Endodermal cell (in vitro differentiated cells): ENCODE measurements around the gene ACADVL. TPM values are rescaled to one million over a fixed set of nuclear protein-coding genes. Genes with fewer than 3 reads are reported as not detected.

Experiments used
- DNase-seq: peaks from one replicate; pipeline ENCODE4 v3.0.0-alpha.2; 2017
- H3K27ac ChIP-seq: 2 replicates; pipeline ENCODE4 v1.5.1; 2013; ENCODE audit warnings: mild to moderate bottlenecking, low read depth, low read length, moderate library complexity
- H3K27me3 ChIP-seq: 2 replicates; pipeline ENCODE4 v1.6.1; 2013; ENCODE audit warnings: mild to moderate bottlenecking, low read length, moderate library complexity; ENCODE audit not compliant: insufficient read depth, control insufficient read depth, poor library complexity, severe bottlenecking
- H3K36me3 ChIP-seq: 2 replicates; pipeline ENCODE4 v1.7.0; 2013; ENCODE audit warnings: mild to moderate bottlenecking, low read length, moderate library complexity; ENCODE audit not compliant: control insufficient read depth, insufficient read depth
- H3K4me1 ChIP-seq: one replicate; pipeline ENCODE4 v1.7.0; 2013; ENCODE audit warnings: low read length; ENCODE audit not compliant: control insufficient read depth, insufficient read depth
- H3K4me3 ChIP-seq: 2 replicates; pipeline ENCODE4 v1.5.1; 2013; ENCODE audit warnings: mild to moderate bottlenecking, low read length, moderate library complexity
- H3K9ac ChIP-seq: 2 replicates; pipeline ENCODE4 v1.6.1; 2013; ENCODE audit warnings: mild to moderate bottlenecking, low read length, moderate library complexity; ENCODE audit not compliant: poor library complexity, severe bottlenecking; ENCODE audit errors: extremely low read depth
- H3K9me3 ChIP-seq: 2 replicates; pipeline ENCODE4 v1.6.1; 2013; ENCODE audit warnings: mild to moderate bottlenecking, low read length, moderate library complexity; ENCODE audit not compliant: control insufficient read depth
- H3K27ac Mint-ChIP-seq: 2 replicates; pipeline ENCODE4 v1.8.0; 2020; ENCODE audit warnings: mixed read lengths
- H3K27me3 Mint-ChIP-seq: 2 replicates; pipeline ENCODE4 v1.8.0; 2021; ENCODE audit warnings: mild to moderate bottlenecking, mixed read lengths; ENCODE audit not compliant: insufficient read depth
- H3K36me3 Mint-ChIP-seq: 2 replicates; pipeline ENCODE4 v1.8.0; 2020; ENCODE audit warnings: low read depth, mixed read lengths
- H3K4me1 Mint-ChIP-seq: 2 replicates; pipeline ENCODE4 v1.8.0; 2020; ENCODE audit warnings: mixed read lengths
- H3K4me3 Mint-ChIP-seq: 2 replicates; pipeline ENCODE4 v1.8.0; 2020; ENCODE audit warnings: mild to moderate bottlenecking, moderate library complexity, mixed read lengths
- H3K9me3 Mint-ChIP-seq: 2 replicates; pipeline ENCODE4 v1.8.0; 2020; ENCODE audit warnings: mild to moderate bottlenecking, mixed read lengths
- CTCF ChIP-seq: fragments of 200-600 bp; sonication (generic); conservative IDR thresholded peaks from 2 replicates; pipeline ENCODE4 v1.5.0; 2021; ENCODE audit warnings: antibody characterized with exemption, mild to moderate bottlenecking
- WGBS, 2 experiments: methylation state at CpG; one replicate each; pipeline versions ENCODE4 v1.1.5 to v1.1.7; 2013; ENCODE audit warnings: missing lambda C conversion rate in 2 of 2, mixed read lengths in 1 of 2; ENCODE audit not compliant: insufficient coverage in 1 of 2, insufficient read length in 1 of 2; 5-methylcytosine and 5-hydroxymethylcytosine counted together
- total RNA-seq, 2 donors: library from RNA; stranded (reverse); fragmentation: NEBNext Ultra II Directional in 1 of 2; extraction: Animal tissue kit (Norgen Biotek cat#: 25700) in 1 of 2; gene quantifications; 2 replicates in 1 of 2; 3 replicates in 1 of 2; pipeline ENCODE4 v1.2.1, GENCODE V29; 2021

The ACADVL gene
- total RNA-seq, 2 donors from 2014 or later, result 337 to 459 TPM

DNA sequence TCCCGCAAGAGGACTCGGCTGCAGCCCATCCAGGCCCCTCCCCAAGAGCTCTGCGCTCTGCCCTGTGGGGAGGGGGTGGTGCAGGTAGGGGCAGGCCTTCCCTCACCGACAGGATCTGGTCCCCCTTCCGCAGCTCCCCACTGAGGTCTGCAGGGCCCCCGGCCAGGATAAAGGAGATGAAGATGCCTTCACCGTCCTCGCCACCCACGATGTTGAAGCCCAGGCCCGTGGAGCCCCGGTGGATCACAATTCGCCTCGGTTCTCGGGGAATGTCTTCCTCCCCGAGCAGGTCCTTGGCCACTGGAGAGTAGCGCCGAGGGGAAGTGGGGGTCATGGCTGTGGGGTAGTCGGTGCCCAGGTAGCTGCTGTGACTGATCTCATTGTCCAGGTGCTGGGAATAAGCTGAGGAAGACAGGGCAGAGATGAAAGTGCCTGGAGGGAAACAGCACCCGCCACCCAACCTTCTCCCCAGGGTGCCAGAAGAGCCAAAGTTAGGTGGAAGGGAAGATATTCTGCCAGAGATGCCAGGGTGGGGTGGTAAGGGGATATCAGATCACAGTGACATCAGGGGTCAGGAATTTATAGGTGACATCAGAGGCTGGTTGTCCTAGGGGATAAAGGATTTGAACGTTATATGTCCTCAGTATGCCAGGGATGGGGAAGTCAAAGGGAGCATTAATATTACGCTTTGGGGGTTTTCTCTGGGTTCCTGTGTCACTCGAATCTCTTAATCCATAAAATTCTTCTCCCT lies 22.9 kb upstream of the ACADVL start:
- Mint-ChIP-seq H3K27me3 (no peaks in the 10 kb centered on the region), H3K27ac (no peak overlapping the region), H3K4me3 (no peak overlapping the region), H3K9me3 (no peaks in the 10 kb centered on the region), H3K36me3 (peaks cover 38% of the 10 kb centered on the region), H3K4me1 (no peaks in the 10 kb centered on the region)
- no peak for TF ChIP-seq CTCF
- no peaks in the 10 kb centered on the region for H3K4me1 ChIP-seq
- no peak overlapping the region for H3K9ac ChIP-seq
- H3K27me3 ChIP-seq, result no peaks in the 10 kb centered on the region
- no peak overlapping the region for H3K4me3 ChIP-seq
- peak; percentile 39 for DNase-seq
- 93 to 97% methylated on average over 17 to 22 of the region's 22 CpGs for WGBS, 2 experiments
- peaks cover 26% of the 10 kb centered on the region for H3K36me3 ChIP-seq
- H3K9me3 ChIP-seq, result no peaks in the 10 kb centered on the region
- H3K27ac ChIP-seq, result no peak overlapping the region

DNA sequence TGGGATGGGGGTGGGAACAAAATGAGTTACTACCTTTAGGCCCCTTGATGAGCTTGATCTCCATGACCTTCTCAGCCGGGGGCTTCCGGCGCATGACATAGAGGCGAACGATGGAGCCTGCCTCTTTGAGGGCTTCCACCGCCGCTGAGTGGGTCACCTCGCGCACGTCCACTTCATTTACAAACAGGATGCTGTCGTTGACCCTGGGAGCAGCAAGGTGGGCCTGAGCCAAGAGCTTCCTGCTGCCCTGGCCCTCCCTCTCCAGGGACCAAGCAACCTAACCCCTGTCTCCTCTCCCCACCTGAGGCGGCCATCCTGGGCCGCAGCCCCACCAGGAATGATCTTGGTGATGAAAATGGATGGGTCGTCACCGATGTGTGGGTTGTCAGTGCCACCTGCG lies 16.3 kb upstream of the ACADVL start:
- no peak overlapping the region for H3K4me3 Mint-ChIP-seq
- Histone ChIP-seq H3K9ac (no peak overlapping the region), H3K4me3 (no peak overlapping the region), H3K27ac (no peak overlapping the region), H3K36me3 (peaks cover 21% of the 10 kb centered on the region), H3K4me1 (no peaks in the 10 kb centered on the region), H3K9me3 (no peaks in the 10 kb centered on the region), H3K27me3 (no peaks in the 10 kb centered on the region)
- peaks cover 9% of the 10 kb centered on the region for H3K4me1 Mint-ChIP-seq
- no peaks in the 10 kb centered on the region for H3K9me3 Mint-ChIP-seq
- no peak overlapping the region for H3K27ac Mint-ChIP-seq
- TF ChIP-seq CTCF, result no peak
- 96 to 99% methylated on average over 11 to 16 of the region's 16 CpGs for WGBS, 2 experiments
- peaks cover 20% of the 10 kb centered on the region for H3K36me3 Mint-ChIP-seq
- peak; percentile 39 for DNase-seq
- peaks cover 19% of the 10 kb centered on the region for H3K27me3 Mint-ChIP-seq

- peak overlapping the region; percentile 25 for H3K9ac ChIP-seq
- 91 to 98% methylated on average over 9 to 15 of the region's 15 CpGs for WGBS, 2 experiments
- DNase-seq, result no peak
- no peaks in the 10 kb centered on the region for H3K9me3 ChIP-seq
- Mint-ChIP-seq H3K9me3 (no peaks in the 10 kb centered on the region), H3K27me3 (peaks cover 20% of the 10 kb centered on the region), H3K4me1 (peaks cover 13% of the 10 kb centered on the region), H3K4me3 (peak overlapping the region; percentile 62), H3K36me3 (peaks cover 20% of the 10 kb centered on the region), H3K27ac (peak overlapping the region; percentile 54)
- no peak for TF ChIP-seq CTCF
- H3K27ac ChIP-seq, result peak overlapping the region; percentile 92
- H3K4me1 ChIP-seq, result peaks cover 4% of the 10 kb centered on the region
- peaks cover 21% of the 10 kb centered on the region for H3K36me3 ChIP-seq
- H3K27me3 ChIP-seq, result no peaks in the 10 kb centered on the region
- H3K4me3 ChIP-seq, result peak overlapping the region; percentile 84
These were observed 15.4 kb upstream of the ACADVL start for GRCh38 chr17:7204336-7204735.
